Endothelial cell of umbilical vein (primary cell): Measurements from ENCODE around the gene GAL.

Source experiments
- CTCF ChIP-seq, 2 donors: IDR thresholded peaks; 1 replicate in 1 of 2; 2 replicates in 1 of 2; pipeline ENCODE4 v1.5.1; 2011; ENCODE audit warnings: low read length in 2 of 2, mild to moderate bottlenecking in 2 of 2, moderate library complexity in 2 of 2, control low read depth in 1 of 2, inconsistent platforms in 1 of 2, low read depth in 1 of 2; ENCODE audit not compliant: insufficient read depth in 1 of 2; ENCODE audit errors: extremely low read depth in 1 of 2
- EZH2 ChIP-seq: IDR thresholded peaks from 2 replicates; pipeline ENCODE4 v1.6.1; 2012; ENCODE audit warnings: borderline replicate concordance, low read depth, mild to moderate bottlenecking, moderate library complexity, low read length, inconsistent platforms; ENCODE audit not compliant: severe bottlenecking
- FOS ChIP-seq: IDR thresholded peaks from 2 replicates; pipeline ENCODE4 v1.6.1; 2011; ENCODE audit warnings: mild to moderate bottlenecking, low read length, moderate library complexity, borderline replicate concordance; ENCODE audit not compliant: insufficient read depth
- MAX ChIP-seq: IDR thresholded peaks from 2 replicates; pipeline ENCODE4 v1.6.1; 2011; ENCODE audit not compliant: insufficient read depth, insufficient read length
- POLR2A ChIP-seq: IDR thresholded peaks from 2 replicates; pipeline ENCODE4 v1.6.1; 2012; ENCODE audit warnings: low read depth, mild to moderate bottlenecking, control low read depth, low read length
- POLR2AphosphoS5 ChIP-seq: IDR thresholded peaks from 2 replicates; pipeline ENCODE4 v1.6.1; 2012; ENCODE audit warnings: low read depth, mild to moderate bottlenecking, control low read depth, low read length, moderate library complexity; ENCODE audit not compliant: insufficient read depth

- TF ChIP-seq CTCF (IDR thresholded peaks at IDR 0.05; ENCODE audit: extremely low read depth in 1 of 2, insufficient read depth in 1 of 2, low read depth in 1 of 2, low read length in 2 of 2): no peak
- no peak for TF ChIP-seq POLR2AphosphoS5
- no peak for TF ChIP-seq POLR2A
- peak; percentile 74 for TF ChIP-seq EZH2
- TF ChIP-seq MAX: no peak
- no peak for TF ChIP-seq FOS
These were observed at the start of gene GAL for GRCh38 chr11:68684385-68685356.
